BE2C (cell line): ENCODE data around the gene FN3KRP.
"Not testable (repeated sequence)": the region's sequence is repeated elsewhere in the genome, so short reads cannot be mapped to it uniquely, and the experiment has no call there.

Source experiments
- DNase-seq: peaks from one replicate; pipeline ENCODE4 v3.0.0-alpha.2; 2020
- H3K27me3 ChIP-seq: fragments of 250-450 bp; sonication (Bioruptor Pico); 2 replicates; pipeline ENCODE4 v1.5.1; 2020; ENCODE audit warnings: mild to moderate bottlenecking
- H3K36me3 ChIP-seq: fragments of 250-450 bp; sonication (Bioruptor Pico); 2 replicates; pipeline ENCODE4 v1.5.1; 2020; ENCODE audit warnings: mild to moderate bottlenecking
- H3K4me1 ChIP-seq: fragments of 250-450 bp; sonication (Bioruptor Pico); 2 replicates; pipeline ENCODE4 v1.5.1; 2020
- H3K4me3 ChIP-seq: 2 replicates; pipeline ENCODE4 v1.5.1; 2011; ENCODE audit warnings: low read depth, low read length
- H3K9me3 ChIP-seq: fragments of 250-450 bp; sonication (Bioruptor Pico); 2 replicates; pipeline ENCODE4 v1.5.1; 2020
- TF ChIP-seq, protein P1 (sequence below): IDR thresholded peaks from 2 replicates; pipeline ENCODE4 v1.5.1; 2012; ENCODE audit warnings: mild to moderate bottlenecking, low read depth, low read length

FN3KRP gene

DNA sequence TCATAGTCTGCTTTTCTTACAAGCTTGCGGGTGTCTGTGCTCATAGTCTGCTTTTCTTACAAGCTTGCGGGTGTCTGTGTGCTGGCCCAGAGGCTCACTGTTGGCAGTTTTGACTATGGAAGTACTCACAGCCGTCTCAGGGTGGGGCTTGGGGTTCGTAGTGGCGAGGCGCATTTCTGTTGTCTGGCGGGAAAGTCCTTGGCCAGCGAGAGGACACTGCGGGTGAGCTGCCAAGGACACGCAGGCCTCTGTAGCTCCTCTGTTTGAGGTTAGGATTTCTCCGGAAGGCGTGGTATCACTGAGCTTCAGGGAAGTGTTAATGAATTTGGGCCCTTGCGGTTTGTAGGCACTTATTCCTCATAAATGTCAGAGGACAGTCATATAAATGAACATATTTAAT is 48.9 kb downstream of the FN3KRP start:
- TF ChIP-seq, protein P1, sequence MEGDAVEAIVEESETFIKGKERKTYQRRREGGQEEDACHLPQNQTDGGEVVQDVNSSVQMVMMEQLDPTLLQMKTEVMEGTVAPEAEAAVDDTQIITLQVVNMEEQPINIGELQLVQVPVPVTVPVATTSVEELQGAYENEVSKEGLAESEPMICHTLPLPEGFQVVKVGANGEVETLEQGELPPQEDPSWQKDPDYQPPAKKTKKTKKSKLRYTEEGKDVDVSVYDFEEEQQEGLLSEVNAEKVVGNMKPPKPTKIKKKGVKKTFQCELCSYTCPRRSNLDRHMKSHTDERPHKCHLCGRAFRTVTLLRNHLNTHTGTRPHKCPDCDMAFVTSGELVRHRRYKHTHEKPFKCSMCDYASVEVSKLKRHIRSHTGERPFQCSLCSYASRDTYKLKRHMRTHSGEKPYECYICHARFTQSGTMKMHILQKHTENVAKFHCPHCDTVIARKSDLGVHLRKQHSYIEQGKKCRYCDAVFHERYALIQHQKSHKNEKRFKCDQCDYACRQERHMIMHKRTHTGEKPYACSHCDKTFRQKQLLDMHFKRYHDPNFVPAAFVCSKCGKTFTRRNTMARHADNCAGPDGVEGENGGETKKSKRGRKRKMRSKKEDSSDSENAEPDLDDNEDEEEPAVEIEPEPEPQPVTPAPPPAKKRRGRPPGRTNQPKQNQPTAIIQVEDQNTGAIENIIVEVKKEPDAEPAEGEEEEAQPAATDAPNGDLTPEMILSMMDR: no peak
- peaks cover 39% of the 10 kb centered on the region for H3K36me3 ChIP-seq
- H3K4me1 ChIP-seq: no peaks in the 10 kb centered on the region
- no peak overlapping the region for H3K4me3 ChIP-seq
- no peaks in the 10 kb centered on the region for H3K27me3 ChIP-seq
- DNase-seq: no peak
- H3K9me3 ChIP-seq: no peaks in the 10 kb centered on the region

DNA sequence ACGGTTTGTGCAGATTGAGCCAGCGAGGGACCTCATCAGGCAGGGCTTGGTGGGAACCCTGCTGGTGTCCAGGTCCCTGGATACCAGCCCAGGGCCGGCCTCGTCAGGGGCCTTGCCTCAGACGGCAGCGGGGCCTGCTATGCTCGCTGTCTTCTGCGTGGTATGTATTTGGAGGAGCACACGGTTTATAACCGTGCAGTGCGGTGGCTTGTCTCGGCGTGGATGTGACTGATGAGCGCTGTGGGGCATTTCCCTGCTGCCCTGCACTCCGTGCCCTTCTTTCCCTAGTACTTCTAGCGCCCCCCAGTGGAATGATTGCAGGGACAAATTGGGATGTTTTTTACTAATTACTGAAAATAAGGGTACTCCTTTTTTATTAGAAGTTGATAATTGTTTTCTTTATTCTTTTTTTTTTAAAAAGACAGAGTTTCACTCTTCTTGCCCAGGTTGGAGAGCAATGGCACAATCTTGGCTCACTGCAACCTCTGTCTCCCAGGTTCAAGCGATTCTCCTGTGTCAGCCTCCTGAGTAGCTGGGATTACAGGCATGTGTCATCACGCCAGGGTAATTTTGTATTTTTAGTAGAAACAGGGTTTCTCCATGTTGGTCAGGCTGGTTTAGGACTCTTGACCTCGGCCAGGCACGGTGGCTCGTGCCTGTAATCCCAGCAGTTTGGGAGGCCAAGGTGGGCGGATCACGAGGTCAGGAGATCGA is 50.7 kb downstream of the FN3KRP start:
- Histone ChIP-seq H3K4me3 (no peak overlapping the region), H3K36me3 (peaks cover 38% of the 10 kb centered on the region), H3K4me1 (no peaks in the 10 kb centered on the region), H3K9me3 (no peaks in the 10 kb centered on the region), H3K27me3 (no peaks in the 10 kb centered on the region)
- TF ChIP-seq, protein P1: peak; percentile 76
- DNase-seq: peak; percentile 80

DNA sequence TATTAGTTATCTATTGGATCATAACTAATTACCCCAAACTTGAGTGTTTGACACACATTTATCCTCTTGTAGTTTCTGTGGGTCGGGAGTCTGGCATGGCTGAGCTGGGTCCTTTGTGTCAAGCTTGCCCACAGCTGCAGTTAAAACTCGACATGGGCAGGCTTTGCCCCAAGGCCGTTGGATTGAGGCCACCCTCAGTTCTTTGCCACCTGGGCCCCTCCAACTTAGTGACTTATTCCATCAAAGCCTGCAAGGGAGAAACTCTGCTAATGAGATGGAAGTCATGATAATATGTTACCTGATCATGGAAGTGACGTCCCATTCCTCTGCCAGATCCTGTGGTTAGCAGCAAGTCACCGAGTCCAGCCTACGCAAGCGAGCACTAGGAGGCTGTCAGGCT is 52.5 kb downstream of the FN3KRP start:
- Histone ChIP-seq H3K9me3 (no peaks in the 10 kb centered on the region), H3K4me1 (no peaks in the 10 kb centered on the region), H3K27me3 (no peaks in the 10 kb centered on the region), H3K4me3 (no peak overlapping the region), H3K36me3 (peaks cover 40% of the 10 kb centered on the region)
- TF ChIP-seq, protein P1: no peak
- no peak for DNase-seq

DNA sequence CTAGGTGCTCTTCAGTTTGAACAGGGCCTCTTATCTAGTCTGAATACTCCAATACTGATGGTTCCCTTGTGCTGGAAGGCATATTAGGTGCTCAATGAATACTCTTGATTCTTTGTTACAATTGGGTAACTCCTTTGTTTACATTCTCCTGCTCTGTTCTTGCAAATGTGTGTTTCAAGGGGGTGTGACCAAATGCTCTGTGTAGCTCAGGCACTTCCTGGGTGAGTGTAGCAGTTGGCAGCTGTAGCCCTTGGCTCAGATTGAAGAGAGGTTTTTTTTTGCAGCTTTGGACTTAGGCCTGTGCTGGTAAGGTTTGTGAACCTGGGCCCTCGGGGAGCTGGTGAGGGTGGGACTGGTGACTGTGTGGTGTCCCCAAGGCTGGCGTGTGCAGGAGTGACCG is 55.5 kb downstream of the FN3KRP start:
- TF ChIP-seq, protein P1: no peak
- H3K4me1 ChIP-seq: peaks cover 4% of the 10 kb centered on the region
- H3K9me3 ChIP-seq: no peaks in the 10 kb centered on the region
- no peak for DNase-seq
- H3K4me3 ChIP-seq: no peak overlapping the region
- peaks cover 24% of the 10 kb centered on the region for H3K36me3 ChIP-seq
- H3K27me3 ChIP-seq: no peaks in the 10 kb centered on the region

DNA sequence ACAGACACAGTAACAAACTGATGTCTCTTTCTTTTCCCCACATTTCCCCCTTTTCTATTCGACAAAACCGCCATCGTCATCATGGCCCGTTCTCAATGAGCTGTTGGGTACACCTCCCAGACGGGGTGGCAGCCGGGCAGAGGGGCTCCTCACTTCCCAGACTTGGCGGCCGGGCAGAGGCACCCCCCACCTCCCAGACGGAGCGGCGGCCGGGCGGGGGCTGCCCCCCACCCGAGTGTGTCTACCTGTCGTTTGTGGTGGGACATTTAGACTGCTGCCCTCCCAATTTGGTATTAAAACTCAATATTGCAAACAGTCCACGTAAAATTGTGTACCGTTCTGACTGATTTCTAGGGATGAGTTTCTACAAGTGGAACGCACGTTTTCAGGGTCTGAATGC is 58.0 kb downstream of the FN3KRP start:
- H3K4me1 ChIP-seq, DNase-seq, H3K4me3 ChIP-seq, H3K9me3 ChIP-seq, H3K27me3 ChIP-seq: not testable (repeated sequence)
- H3K36me3 ChIP-seq: peaks cover 14% of the 10 kb centered on the region

DNA sequence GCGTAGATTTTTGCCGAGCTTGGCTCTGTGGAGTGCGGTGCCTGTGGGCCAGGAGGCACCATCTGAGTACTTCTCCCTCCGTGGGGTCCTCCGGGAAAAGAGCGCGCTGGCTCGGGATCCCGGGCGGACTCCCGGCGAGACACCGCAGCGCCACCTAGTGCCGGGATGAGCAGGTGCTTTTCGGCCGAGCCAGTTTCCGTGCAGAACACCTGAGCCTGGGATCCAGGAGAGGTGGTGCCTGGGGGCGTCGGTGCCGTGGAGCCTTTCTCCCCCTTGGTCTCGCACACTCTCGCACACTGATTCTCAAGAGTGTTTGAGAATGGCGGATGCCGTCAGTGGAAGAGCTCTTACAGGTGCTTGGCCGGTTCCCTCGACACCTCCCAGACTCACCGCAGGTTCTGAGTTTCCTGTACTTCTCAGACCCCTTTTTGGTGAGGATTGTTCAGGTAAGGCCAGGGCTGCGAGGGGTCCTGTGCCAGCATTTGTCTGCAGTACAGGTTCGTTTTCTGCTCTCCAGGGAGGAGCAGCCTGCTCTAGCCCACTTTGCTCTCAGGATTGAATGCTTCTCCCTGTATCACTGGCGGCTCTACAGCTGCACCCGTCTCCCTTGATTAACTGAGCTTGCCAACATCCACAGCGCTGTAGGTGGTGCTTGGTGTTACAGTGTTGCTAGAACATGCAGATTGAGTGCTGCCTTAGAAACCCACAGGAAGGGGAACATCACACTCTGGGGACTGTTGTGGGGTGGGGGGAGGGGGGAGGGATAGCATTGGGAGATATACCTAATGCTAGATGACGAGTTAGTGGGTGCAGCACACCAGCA is 58.7 kb downstream of the FN3KRP start:
- Histone ChIP-seq H3K36me3 (peaks cover 6% of the 10 kb centered on the region; the same call in 1 of the 2 replicates), H3K4me1 (peaks cover 4% of the 10 kb centered on the region), H3K27me3 (no peaks in the 10 kb centered on the region), H3K9me3 (no peaks in the 10 kb centered on the region), H3K4me3 (peak overlapping the region; percentile 28; the same call in 1 of the 2 replicates)
- DNase-seq: peak; percentile 80
- TF ChIP-seq, protein P1: peak; percentile 86
